ENCODE measurements around the gene GPANK1. TPM values are rescaled to one million over a fixed set of nuclear protein-coding genes. Genes with fewer than 3 reads are reported as not detected.

The GPANK1 gene
- total and polyA plus RNA-seq, 12 donors, result 7.4 to 61.2 (median 17.2) TPM

DNA sequence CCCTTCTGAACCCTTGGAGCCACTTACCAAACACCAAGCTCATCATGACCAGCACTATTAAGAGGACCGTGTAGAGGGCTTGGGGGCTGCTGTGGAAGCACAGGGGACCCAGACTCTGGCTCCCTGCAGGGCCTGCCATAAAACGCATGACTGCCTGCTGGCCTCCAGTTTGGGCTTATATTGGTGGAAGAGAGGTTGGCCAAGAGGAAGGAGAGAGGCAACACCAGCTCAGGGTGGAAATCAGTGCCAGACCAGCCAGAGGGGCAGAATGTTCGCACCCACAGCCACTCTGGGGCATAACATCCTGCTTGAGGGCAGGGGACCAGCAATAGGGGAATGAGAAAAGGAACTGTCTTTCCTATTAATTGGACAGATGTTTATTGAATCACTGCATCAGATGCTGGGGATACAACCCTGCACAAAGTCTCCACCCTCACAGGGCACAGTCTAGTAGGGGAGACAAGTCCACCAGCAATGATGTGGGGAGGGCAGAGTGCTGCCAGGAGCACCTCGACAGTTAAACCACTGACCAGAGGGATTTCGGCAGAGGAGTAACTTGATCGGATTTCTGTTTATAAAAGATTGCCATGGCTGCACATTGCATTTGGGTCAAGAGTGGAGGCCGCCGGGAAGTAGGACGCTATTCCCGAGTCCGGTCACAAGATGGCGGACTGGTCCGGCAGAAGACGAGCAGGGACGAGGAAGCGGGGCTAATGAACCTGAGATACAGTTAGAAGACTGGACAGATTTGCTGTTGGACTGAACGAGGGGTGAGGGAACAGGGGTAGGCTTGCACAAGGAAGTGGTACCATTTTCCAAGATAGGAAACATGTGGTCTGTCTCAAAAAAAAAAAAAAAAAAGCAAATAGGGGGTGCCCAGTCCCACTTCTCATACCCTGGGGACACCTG lies 15.7 kb upstream of the GPANK1 start, which contains the start of gene LY6G5C:
Gene LY6G5C, minus strand, starts transcription at position 842 of the 909 bp plus-strand sequence. Its CDS starts 694 bp downstream, at position 148.
- 12 to 13% (median 12%) methylated on average over 17 of the region's 17 CpGs for WGBS, 4 donors

DNA sequence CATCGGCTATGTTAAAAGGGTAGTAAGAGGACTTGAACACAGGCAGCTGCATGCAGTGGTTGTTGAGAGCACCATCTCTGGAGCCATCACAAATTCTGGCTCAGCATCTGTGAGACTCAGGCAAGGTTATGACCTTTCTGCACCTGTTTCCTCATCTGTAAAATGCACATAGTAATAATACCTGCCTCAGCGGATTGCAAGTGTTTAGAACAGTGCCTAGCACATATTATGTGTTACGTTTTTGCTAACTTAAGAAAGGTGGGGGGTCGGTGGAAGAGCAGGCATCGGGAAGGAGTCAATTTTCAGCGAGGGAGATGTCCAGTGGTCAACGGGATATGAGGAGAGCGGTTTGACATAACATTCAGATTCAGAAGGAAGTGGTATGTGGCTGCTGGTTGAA lies 13.2 kb upstream of the GPANK1 start:
- H3K27ac ChIP-seq, result no peak overlapping the region
- no peak for DNase-seq
- H3K27me3 ChIP-seq, result no peaks in the 10 kb centered on the region
- peaks cover 9 to 10% of the 10 kb centered on the region in 2 donors for H3K4me1 ChIP-seq (replicated peaks in 1 of 2)
- no peaks in the 10 kb centered on the region for H3K9me3 ChIP-seq (replicated peaks in 1 of 3)
- H3K36me3 ChIP-seq (replicated peaks in 1 of 2), result peaks cover 0 to 8% of the 10 kb centered on the region in 2 donors
- intact Hi-C loops (cut with DNase I), result no loop called here
- WGBS, 4 donors, result 66 to 77% (median 73%) methylated on average over 8 of the region's 8 CpGs
- TF ChIP-seq POLR2A (IDR thresholded peaks at IDR 0.05), result no peak
- TF ChIP-seq, protein P1, sequence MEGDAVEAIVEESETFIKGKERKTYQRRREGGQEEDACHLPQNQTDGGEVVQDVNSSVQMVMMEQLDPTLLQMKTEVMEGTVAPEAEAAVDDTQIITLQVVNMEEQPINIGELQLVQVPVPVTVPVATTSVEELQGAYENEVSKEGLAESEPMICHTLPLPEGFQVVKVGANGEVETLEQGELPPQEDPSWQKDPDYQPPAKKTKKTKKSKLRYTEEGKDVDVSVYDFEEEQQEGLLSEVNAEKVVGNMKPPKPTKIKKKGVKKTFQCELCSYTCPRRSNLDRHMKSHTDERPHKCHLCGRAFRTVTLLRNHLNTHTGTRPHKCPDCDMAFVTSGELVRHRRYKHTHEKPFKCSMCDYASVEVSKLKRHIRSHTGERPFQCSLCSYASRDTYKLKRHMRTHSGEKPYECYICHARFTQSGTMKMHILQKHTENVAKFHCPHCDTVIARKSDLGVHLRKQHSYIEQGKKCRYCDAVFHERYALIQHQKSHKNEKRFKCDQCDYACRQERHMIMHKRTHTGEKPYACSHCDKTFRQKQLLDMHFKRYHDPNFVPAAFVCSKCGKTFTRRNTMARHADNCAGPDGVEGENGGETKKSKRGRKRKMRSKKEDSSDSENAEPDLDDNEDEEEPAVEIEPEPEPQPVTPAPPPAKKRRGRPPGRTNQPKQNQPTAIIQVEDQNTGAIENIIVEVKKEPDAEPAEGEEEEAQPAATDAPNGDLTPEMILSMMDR (IDR thresholded peaks at IDR 0.05), result no peak
- no peak overlapping the region for H3K4me3 ChIP-seq

More for the DNA sequence above, 15.7 kb upstream of the GPANK1 start, which contains the start of gene LY6G5C:
- Histone ChIP-seq H3K4me1 (replicated peaks in 1 of 2) (peaks cover 9 to 10% of the 10 kb centered on the region in 2 donors), H3K27ac (peak within 1 kb of the TSS in 3 of 5 donors; percentile 47 to 62 (median 59)), H3K9me3 (replicated peaks in 1 of 3) (no peaks in the 10 kb centered on the region), H3K27me3 (no peaks in the 10 kb centered on the region), H3K36me3 (replicated peaks in 1 of 2) (no peaks in the 10 kb centered on the region), H3K4me3 (peak within 1 kb of the TSS in 3 of 4 donors; percentile 20 to 55 (median 27))
- TF ChIP-seq POLR2A (IDR thresholded peaks at IDR 0.05), result peak in 1 of 2 donors; percentile 17
- TF ChIP-seq, protein P1 (IDR thresholded peaks at IDR 0.05), result peak; percentile 23 to 85 (median 73)
- DNase-seq, result peak; percentile 82 to 95 (median 88)
- intact Hi-C loops (cut with DNase I), result loop anchor here in 1 of 2 donors (5.0 to 10.0 kb wide), 2 partner anchors 87 to 154 kb away; no protein-coding TSS in a partner anchor

DNA sequence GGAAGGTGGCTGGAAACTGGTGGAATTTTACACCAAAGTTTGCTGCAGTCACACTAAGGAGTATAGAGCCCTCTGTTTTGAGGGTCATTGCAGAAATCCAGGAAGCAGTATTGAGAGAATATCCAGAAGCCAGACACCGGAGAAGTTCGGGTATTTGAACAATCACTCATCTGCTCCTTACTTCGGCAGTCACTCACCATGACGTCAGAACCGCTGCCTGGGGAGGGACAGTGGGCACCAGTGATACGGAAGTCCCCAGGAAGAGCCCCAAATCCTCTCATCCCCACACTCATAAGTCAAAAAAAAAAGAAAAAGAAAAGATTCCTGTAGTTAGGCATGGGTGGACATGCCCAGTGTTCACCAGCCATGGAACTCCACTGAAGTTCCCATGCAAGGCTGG lies 12.1 kb upstream of the GPANK1 start:
- intact Hi-C loops (cut with DNase I), result no loop called here
- TF ChIP-seq, protein P1 (IDR thresholded peaks at IDR 0.05), result no peak
- TF ChIP-seq POLR2A (IDR thresholded peaks at IDR 0.05), result no peak
- no peaks in the 10 kb centered on the region for H3K27me3 ChIP-seq
- H3K4me1 ChIP-seq (replicated peaks in 1 of 2), result peaks cover 9 to 10% of the 10 kb centered on the region in 2 donors
- no peak overlapping the region for H3K27ac ChIP-seq
- 57 to 67% (median 61%) methylated on average over 5 to 6 of the region's 6 CpGs for WGBS, 4 donors
- H3K9me3 ChIP-seq (replicated peaks in 1 of 3), result no peaks in the 10 kb centered on the region
- no peak for DNase-seq
- no peak overlapping the region for H3K4me3 ChIP-seq
- H3K36me3 ChIP-seq (replicated peaks in 1 of 2), result peaks cover 0 to 18% of the 10 kb centered on the region in 2 donors

DNA sequence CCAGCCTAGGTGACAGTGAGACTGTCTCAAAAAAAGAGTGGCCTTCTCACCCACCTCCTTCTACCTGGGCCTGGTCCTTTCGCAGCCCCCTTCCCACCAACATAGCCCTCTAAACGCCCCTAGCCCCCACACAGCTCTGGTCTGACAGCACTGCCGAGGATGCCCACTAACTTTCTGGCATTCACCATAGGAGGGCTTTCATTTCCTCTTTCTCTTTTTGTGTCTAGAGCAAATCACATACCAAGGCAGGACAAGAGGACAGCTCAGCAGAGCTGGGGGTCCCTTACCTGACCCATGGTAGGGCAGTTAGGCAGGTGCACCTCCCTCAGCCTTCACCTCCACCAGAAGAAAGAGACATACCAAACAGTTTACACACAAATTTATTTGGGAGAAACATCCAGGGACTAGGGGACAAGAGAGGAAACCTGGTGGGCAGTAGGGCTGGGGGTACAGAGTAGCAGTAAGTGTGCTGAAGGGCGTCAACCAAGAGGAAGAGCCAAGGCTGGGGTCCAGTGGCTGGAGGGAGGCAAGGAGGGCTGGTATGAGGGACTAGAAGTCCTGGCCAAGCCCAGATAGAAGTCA lies 11.6 kb upstream of the GPANK1 start:
- 73 to 78% (median 76%) methylated on average over 4 of the region's 4 CpGs for WGBS, 4 donors
- H3K9me3 ChIP-seq (replicated peaks in 1 of 3), result no peaks in the 10 kb centered on the region
- H3K27me3 ChIP-seq, result no peaks in the 10 kb centered on the region
- no peak overlapping the region for H3K27ac ChIP-seq
- TF ChIP-seq POLR2A (IDR thresholded peaks at IDR 0.05), result no peak
- TF ChIP-seq, protein P1 (IDR thresholded peaks at IDR 0.05), result no peak
- H3K4me3 ChIP-seq, result no peak overlapping the region
- peaks cover 9 to 10% of the 10 kb centered on the region in 2 donors for H3K4me1 ChIP-seq (replicated peaks in 1 of 2)
- intact Hi-C loops (cut with DNase I), result no loop called here
- no peak for DNase-seq
- peaks cover 0 to 23% of the 10 kb centered on the region in 2 donors for H3K36me3 ChIP-seq (replicated peaks in 1 of 2)

Measured in adrenal gland (tissue), 12 donors.